SKM-1 (cell line): ENCODE measurements around the gene QRFP.
"Not testable (repeated sequence)": the region's sequence is repeated elsewhere in the genome, so short reads cannot be mapped to it uniquely, and the experiment has no call there.

ENCODE experiments used
- DNase-seq: peaks from one replicate; lab custom pipeline; 2025; ENCODE audit not compliant: unreplicated experiment; lab: John Stamatoyannopoulos, UW

QRFP gene

DNA sequence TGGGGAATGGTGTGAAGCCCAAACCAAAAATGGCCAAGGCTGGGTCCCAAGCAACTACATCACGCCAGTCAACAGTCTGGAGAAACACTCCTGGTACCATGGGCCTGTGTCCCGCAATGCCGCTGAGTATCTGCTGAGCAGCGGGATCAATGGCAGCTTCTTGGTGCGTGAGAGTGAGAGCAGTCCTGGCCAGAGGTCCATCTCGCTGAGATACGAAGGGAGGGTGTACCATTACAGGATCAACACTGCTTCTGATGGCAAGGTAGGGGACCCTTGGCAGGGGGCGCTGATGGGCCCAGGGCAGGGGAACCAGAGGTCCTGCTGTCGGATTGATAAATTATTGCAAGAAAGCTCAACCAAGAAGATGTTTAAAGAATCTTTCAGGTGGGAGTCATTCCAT lies 41.8 kb downstream of the QRFP start:
- DNase-seq = no peak

DNA sequence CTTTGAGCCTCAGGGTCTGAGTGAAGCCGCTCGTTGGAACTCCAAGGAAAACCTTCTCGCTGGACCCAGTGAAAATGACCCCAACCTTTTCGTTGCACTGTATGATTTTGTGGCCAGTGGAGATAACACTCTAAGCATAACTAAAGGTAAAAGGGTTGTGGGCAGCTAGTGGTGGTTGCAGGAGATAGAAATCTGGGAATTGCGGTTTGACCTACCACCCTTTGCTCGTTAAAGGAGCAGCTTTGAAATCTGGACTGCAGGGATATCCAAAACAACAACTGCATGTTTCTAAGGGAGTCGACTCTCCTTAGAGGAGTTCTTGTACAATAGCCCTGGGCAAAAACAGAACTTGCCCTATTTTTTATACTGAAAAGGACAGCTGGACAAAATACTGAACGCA lies 42.5 kb downstream of the QRFP start:
- no peak for DNase-seq

DNA sequence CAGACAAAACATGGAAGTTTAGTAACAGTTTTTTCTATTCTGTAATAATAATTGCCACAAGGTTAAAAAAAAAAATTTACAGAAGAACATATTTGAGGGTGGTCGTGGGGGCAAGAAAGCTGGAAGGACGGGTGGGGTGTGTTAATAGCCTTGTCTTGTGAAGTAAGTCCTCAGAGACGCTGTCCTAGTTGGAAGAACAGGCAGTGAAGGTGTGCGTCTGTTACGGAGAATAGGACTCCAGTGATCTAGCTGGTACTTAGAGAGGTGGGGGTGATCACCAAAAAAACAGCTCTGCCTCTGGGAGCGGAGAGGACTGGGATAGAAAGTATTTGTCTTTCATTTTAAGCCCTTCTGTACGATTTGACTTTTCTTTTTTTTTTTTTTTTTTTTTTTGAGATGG lies 43.8 kb downstream of the QRFP start:
- DNase-seq = no peak

DNA sequence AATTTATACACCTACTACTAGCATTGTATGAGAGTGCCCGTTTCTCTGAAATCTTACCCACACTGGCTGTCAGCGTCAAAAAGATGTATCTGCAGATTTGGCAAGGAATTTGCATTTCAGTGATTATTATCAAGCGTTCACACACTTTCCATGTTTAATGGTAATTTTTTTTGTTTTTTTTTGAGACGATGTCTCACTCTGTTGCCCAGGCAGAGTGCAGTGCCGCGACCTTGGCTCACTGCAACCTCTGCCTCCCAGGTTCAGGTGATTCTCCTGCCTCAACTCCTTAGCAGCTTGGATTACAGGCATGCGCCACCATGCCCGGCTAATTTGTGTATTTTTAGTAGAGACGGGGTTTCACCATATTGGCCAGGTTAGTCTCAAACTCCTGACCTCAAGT lies 47.3 kb downstream of the QRFP start:
- DNase-seq = no peak

DNA sequence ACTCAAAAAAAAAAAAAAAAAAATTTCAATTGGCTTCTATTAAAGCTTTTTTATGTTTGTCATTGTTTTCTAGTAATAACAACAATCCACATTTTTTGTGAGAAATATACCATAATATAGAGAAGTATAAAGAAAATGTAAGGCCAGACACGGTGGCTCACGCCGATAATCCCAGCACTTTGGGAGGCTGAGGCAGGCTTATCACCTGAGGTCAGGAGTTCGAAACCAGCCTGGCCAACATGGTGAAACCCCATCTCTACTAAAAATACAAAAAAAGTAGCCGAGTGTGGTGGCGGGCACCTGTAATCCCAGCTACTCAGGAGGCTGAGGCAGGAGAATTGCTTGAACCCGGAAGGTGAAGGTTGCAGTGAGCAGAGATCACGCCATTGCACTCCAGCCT lies 48.1 kb downstream of the QRFP start:
- DNase-seq = not testable (repeated sequence)

DNA sequence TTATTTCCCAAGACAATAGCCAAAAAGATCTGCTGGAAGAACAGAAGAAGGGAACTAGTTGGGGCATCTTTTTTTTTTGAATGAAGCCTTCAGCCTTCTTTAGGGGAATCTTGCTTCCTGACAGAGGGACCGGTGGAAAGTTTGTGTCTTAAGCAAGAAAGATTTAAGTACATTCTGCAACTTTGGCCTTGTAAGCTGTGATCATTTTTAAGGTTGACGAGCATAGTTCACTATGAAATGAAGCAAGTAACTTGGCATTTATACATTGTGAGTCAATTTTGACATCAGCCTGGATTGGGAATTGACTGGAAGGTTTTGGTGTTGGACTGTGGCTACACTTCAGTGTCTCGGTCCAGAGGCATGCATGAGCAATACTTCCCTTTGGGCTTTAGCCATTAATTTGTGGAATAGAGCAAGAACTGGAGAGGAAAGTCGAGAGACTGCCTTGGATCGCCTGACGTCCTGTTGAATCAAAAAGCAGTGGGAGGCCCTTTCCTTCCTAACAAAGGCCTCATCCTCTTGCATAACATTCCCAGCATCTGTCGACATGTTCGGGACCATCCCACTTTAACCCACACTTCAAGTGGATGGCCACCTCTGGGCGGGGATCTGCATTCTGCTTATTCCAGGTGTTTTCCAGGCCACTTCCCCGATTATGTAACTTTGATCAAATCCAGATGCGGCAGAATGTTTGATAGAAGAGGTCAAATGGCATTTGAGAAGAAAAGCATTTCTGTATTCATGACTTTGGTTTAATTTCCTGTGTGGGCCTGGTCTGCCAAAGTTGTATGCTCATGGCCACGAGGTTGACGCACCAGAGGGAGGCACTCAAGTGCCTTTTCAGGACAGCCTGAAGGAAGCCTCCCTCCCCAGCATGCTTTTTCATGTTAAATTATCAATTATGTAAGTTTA lies 49.0 kb downstream of the QRFP start:
- DNase-seq = no peak

DNA sequence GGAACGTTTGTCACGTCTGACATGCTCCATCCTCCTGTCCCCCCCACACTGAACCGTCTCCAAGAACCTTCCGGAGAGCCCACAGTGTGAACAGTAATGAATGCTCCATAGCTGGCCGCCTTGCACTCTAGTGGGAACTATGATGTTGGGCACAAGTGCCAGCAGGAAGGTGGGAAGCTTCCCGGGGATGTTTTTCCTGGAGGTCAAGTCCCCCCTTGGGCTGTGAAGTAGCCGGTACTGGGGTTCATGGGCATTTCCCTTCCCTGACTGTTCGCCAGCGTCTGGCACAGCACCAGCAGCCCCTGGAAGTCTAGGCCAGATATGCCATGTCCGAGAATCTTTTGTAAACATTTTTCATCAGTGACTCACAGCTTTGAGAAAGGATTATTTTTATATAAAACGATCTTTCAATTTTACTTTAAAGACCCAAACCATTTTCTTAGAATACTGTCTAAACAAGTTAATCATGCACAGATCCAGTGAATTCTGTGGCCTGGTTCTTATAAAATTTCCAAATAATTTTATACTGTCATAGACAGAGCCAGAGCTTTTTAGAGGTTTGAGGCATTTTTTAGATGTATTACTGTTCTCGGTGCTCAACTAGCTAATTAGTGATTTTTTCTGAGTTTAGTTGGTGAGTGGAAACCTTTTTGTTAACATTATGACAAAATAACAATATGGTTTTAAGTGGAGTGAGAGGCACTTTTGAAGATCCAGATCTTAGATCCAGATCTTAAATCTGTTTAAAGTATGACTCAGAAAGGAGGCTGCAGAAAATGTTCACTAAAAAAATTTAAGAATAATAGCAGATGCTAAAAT lies 49.9 kb downstream of the QRFP start:
- DNase-seq = no peak

DNA sequence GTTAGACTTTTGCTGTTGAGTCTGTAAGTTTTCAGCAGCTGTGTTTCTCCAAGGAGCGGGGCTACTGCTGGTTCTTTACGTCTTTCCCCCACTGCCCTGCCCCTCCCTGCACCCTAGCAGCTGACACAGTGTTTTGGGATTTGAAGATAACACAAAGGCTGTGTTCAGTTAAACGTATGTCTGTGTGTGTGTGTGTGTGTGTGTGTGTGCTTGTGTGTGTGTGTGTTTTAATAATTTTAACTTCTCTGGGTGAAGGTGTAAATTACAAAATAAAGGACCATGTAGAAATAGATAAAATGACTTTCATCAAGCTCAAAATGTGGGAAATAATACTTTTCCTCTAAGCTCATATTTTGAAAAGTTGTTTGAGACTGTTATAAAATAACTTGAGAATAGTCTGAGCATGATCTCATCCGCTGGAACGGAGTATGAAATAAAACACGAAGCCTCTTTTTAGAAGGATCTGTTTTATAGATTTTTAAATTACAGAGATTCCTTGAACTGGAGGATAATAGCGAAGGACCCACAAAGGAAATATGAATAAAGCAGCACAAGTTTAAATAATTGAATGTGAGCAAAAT lies 50.6 kb downstream of the QRFP start:
- no peak for DNase-seq

DNA sequence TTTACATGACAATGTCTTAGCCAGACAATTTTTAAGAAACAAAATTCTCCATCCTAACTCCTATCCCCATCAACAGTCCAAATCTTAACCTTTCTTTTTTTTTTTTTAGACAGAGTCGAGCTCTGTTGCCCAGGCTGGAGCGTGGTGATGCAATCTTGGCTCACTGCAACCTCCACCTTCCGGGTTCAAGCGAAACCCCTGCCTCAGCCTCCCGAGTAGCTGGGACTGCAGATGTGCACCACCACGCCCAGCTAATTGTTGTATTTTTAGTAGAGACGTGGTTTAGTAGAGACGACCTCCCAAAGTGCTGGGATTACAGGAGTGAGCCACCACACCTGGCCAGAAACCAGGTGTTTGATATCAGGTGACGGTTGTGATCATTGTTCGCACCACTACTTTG lies 51.4 kb downstream of the QRFP start:
- no peak for DNase-seq

DNA sequence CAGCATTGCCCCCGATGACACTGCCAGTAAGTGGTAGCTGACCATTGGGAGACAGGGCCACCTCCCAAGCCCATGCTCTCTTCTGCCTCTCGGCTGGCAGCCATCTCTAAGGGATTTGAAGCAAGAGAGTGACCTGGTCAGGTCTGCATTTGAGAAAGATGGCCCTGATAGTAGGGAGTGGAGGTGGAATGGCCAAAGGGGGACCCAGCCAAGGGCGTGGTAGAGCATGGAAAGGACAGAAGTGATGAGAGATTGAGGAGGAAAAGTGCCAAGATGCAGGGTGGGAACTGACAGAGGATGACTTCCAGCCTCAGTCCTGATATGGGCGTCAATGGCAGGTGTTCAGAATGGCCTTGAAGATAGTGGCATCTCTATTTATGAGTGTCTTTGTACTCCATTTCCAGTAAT lies 52.6 kb downstream of the QRFP start:
- no peak for DNase-seq

DNA sequence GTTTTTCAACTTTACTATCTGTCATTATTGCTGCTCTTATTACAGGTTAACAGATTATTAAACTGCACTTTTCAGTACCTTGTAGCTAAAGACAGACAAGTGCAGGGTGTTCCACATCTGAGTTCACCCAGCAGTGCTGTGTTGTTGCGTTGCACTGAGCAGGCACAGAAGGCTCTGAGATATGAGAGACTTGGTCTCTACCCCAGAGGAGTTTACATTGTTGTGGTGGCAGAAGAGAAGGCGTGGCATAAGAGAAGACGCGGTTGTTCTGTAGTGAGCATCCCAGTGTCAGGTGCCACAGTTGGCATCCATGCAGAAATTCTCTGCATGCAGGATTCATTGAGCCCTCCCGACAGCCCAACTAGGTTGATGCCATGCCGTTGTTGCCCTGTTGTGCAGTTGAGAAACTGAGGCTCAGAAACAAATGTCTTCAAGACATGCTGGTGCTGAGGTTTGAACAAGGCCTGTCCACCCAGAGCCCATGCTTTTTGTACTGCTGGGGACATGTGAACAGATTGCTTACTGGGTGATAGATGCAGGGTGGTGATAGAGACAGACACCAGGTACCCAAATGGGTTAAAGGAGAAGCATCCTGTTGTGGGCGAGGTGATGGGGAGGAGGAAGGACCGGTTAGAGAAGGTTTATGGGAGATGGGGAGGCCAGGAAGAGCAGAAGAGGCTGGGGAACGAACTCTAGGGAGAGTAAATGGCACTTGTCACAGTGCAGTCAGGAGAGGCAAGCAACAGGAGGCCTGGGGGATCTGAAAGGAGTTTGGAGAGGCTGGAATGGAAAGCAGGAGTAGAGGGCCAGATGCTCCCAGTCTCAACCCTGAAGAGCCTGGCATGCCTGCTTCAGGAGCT lies 53.3 kb downstream of the QRFP start:
- no peak for DNase-seq
